HEK293 (cell line): ENCODE measurements around the gene PIGBOS1.

Source experiments
- BCL6B ChIP-seq: fragments of 450-650 bp; formaldehyde crosslinking; IDR thresholded peaks from 2 replicates; pipeline ENCODE4 v1.5.1; 2017; ENCODE audit warnings: missing biosample characterization, missing genetic modification characterization
- GLIS1 ChIP-seq: fragments of 450-650 bp; formaldehyde crosslinking; IDR thresholded peaks from 2 replicates; pipeline ENCODE4 v1.5.1; 2016; ENCODE audit warnings: missing biosample characterization, missing genetic modification characterization
- KLF10 ChIP-seq: fragments of 450-650 bp; IDR thresholded peaks from 2 replicates; pipeline ENCODE4 v1.5.1; 2018; ENCODE audit warnings: missing biosample characterization, mild to moderate bottlenecking, missing genetic modification characterization
- RBAK ChIP-seq: fragments of 450-650 bp; formaldehyde crosslinking; IDR thresholded peaks from 2 replicates; pipeline ENCODE4 v1.5.1; 2016; ENCODE audit warnings: missing biosample characterization, missing genetic modification characterization
- YY1 ChIP-seq: fragments of 450-650 bp; formaldehyde crosslinking; IDR thresholded peaks from 2 replicates; pipeline ENCODE4 v1.5.1; 2018; ENCODE audit warnings: missing biosample characterization, missing genetic modification characterization
- ZFP41 ChIP-seq: fragments of 450-650 bp; formaldehyde crosslinking; IDR thresholded peaks from 2 replicates; pipeline ENCODE4 v1.5.1; 2016; ENCODE audit warnings: missing biosample characterization, missing genetic modification characterization, borderline replicate concordance
- ZNF112 ChIP-seq: fragments of 450-650 bp; formaldehyde crosslinking; IDR thresholded peaks from 2 replicates; pipeline ENCODE4 v1.5.0; 2017; ENCODE audit warnings: missing biosample characterization, missing genetic modification characterization
- ZNF274 ChIP-seq, 2 experiments: fragments of 200-500 bp in 1 of 2; fragments of 450-650 bp in 1 of 2; sonication (Bioruptor generic) in 1 of 2; formaldehyde crosslinking in 1 of 2; IDR thresholded peaks; 2 replicates each; pipeline versions ENCODE4 v1.5.1 to v1.6.1; 2014 to 2016; ENCODE audit warnings: borderline replicate concordance in 1 of 2, inconsistent platforms in 1 of 2, low read length in 1 of 2, missing biosample characterization in 1 of 2, missing genetic modification characterization in 1 of 2
- ZNF785 ChIP-seq: fragments of 450-650 bp; formaldehyde crosslinking; IDR thresholded peaks from 2 replicates; pipeline ENCODE4 v1.5.1; 2016; ENCODE audit warnings: missing biosample characterization, missing genetic modification characterization
- ZNF792 ChIP-seq: fragments of 450-650 bp; formaldehyde crosslinking; IDR thresholded peaks from 2 replicates; pipeline ENCODE4 v1.5.1; 2016; ENCODE audit warnings: missing biosample characterization, missing genetic modification characterization
- TF ChIP-seq, protein P1 (sequence below): fragments of 450-650 bp; formaldehyde crosslinking; IDR thresholded peaks from 2 replicates; pipeline ENCODE4 v1.5.1; 2016; ENCODE audit warnings: missing biosample characterization, missing genetic modification characterization
- TF ChIP-seq, protein P2 (sequence below): fragments of 450-650 bp; formaldehyde crosslinking; IDR thresholded peaks from 2 replicates; pipeline ENCODE4 v1.5.1; 2016; ENCODE audit warnings: missing biosample characterization, missing genetic modification characterization
- TF ChIP-seq, protein P3 (sequence below): fragments of 450-650 bp; formaldehyde crosslinking; IDR thresholded peaks from 2 replicates; pipeline ENCODE4 v1.5.1; 2016; ENCODE audit warnings: missing biosample characterization, missing genetic modification characterization

GRCh38 chr15:55277116-55277564 is 41.8 kb downstream of the PIGBOS1 start:
- no peak for TF ChIP-seq GLIS1 (tag by site-specific recombination)
- TF ChIP-seq, protein P1, sequence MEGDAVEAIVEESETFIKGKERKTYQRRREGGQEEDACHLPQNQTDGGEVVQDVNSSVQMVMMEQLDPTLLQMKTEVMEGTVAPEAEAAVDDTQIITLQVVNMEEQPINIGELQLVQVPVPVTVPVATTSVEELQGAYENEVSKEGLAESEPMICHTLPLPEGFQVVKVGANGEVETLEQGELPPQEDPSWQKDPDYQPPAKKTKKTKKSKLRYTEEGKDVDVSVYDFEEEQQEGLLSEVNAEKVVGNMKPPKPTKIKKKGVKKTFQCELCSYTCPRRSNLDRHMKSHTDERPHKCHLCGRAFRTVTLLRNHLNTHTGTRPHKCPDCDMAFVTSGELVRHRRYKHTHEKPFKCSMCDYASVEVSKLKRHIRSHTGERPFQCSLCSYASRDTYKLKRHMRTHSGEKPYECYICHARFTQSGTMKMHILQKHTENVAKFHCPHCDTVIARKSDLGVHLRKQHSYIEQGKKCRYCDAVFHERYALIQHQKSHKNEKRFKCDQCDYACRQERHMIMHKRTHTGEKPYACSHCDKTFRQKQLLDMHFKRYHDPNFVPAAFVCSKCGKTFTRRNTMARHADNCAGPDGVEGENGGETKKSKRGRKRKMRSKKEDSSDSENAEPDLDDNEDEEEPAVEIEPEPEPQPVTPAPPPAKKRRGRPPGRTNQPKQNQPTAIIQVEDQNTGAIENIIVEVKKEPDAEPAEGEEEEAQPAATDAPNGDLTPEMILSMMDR (tag by site-specific recombination): no peak
- no peak for TF ChIP-seq BCL6B (tag by site-specific recombination)
- no peak for TF ChIP-seq KLF10
- TF ChIP-seq, protein P2, sequence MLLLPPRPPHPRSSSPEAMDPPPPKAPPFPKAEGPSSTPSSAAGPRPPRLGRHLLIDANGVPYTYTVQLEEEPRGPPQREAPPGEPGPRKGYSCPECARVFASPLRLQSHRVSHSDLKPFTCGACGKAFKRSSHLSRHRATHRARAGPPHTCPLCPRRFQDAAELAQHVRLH (tag by site-specific recombination): no peak
- TF ChIP-seq ZNF274 (IDR thresholded peaks at IDR 0.05; ENCODE audit: low read length): no peak
- TF ChIP-seq ZNF274 (tag by site-specific recombination; IDR thresholded peaks at IDR 0.05; ENCODE audit: borderline replicate concordance): no peak
- no peak for TF ChIP-seq ZNF792 (tag by site-specific recombination)
- no peak for TF ChIP-seq YY1 (tag by site-specific recombination)
- TF ChIP-seq RBAK (tag by site-specific recombination): no peak
- no peak for TF ChIP-seq ZFP41 (tag by site-specific recombination)
- TF ChIP-seq ZNF785 (tag by site-specific recombination): no peak
- TF ChIP-seq ZNF112 (tag by site-specific recombination): no peak
- TF ChIP-seq, protein P3, sequence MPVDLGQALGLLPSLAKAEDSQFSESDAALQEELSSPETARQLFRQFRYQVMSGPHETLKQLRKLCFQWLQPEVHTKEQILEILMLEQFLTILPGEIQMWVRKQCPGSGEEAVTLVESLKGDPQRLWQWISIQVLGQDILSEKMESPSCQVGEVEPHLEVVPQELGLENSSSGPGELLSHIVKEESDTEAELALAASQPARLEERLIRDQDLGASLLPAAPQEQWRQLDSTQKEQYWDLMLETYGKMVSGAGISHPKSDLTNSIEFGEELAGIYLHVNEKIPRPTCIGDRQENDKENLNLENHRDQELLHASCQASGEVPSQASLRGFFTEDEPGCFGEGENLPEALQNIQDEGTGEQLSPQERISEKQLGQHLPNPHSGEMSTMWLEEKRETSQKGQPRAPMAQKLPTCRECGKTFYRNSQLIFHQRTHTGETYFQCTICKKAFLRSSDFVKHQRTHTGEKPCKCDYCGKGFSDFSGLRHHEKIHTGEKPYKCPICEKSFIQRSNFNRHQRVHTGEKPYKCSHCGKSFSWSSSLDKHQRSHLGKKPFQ: no peak
